NCI-H146 treated with DMSO at 0.1 percent for 48 hours (cell line): ENCODE results near the gene SOBP.

ENCODE experiments used
- DNase-seq: peaks from one replicate; lab custom pipeline; 2025; ENCODE audit not compliant: unreplicated experiment; lab: John Stamatoyannopoulos, UW

The SOBP gene

DNA sequence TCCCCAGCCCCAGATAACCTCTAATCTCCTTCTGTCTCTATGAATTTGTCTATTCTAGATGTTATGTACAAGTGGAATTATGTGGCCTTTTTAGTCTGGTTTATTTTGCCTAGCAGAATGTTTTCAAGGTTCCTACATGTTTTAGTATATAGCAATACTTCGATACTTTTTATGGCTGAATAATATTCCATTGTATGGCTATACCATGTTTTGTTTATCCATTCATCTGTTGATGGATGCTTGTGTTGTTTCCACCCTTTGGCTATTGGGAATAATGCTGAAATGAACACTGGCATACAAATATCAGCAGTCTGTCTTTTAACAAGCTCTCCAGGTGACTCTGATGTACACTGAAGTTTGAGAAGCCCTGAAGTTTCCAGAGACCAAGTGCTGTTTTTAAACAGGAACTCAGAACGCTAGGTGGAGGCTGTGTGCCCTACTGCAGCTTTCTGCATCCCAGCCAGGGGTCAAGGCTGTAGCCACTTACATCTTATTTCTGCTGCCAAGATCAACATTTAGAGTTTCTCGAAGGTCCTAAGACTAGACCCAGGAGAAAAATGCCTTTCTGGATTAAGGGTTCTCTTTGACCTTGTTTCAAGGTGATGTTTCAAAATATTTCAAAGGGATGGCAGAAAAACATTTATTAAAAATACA, 123.0 kb downstream of the SOBP start:
- DNase-seq: no peak

DNA sequence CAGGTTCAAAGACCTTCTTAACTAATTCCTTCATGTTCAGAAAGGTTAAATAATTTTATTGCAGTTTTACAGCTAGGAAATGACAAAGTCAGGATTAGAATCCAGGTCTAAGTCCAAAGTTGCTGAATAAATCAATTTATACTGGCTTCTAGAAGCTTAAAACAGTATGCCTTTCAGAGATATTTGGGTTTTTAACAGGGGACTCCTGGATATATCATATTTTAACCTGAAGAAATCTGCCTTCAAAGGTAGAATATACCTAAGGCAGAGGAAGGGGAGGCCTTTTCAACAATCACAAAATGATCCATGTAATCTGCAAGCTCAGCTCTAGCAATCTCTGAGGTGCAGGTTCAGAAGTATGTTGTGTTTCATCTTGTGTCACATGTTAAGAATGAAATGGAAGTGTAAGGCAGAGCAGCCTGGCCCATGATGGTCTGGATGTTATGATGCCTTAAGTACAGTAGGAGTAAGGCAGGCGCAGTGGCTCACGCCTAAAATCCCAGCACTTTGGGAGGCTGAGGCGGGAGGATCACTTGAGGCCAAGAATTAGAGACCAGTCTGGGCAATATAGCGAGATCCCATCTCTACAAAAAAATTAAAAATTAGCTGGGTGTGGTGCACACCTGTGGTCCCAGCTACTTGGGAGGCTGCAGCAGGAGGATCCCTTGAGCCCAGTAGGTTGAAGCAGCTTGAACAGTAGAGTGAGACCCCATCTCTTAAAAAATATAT, 123.9 kb downstream of the SOBP start:
- no peak for DNase-seq

DNA sequence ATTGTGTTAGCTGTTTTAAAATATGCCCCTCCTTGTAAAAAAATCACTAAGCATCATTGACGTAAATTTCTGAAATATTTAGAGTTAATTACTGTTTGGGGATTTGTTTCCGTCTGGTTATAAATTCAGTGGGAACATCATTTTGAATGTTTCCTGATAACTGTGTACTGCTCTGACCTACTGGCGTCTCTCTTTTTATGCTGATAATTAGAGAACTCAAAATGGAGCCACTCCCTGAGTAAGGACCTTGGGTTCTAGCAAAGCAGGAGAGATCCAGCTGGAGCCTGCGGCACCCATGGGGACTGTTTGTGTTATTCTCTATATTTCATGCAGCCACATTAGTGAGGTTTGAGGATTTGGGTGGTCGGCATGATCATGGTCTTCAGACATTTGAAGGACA, 124.9 kb downstream of the SOBP start:
- no peak for DNase-seq

DNA sequence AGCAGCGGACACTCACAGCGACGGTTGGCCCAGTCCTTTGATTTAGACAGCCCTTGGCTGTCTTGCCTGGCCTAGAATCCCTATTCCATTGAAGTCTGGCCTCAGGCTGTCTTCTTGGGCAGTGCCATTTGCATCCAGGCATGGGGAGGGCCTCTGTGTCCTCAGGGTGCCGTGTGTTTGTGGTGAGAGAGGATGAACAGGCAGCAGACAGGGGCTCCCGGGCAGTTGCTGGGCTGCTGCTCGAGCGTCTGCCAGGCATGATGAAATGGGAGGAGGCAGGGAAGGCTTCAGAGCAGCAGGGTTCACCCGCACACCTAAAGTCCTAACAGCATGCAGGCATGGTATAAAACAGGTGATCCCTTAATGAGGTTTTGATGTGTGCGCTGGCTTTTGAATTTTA, 126.9 kb downstream of the SOBP start:
- DNase-seq: peak; percentile 8

DNA sequence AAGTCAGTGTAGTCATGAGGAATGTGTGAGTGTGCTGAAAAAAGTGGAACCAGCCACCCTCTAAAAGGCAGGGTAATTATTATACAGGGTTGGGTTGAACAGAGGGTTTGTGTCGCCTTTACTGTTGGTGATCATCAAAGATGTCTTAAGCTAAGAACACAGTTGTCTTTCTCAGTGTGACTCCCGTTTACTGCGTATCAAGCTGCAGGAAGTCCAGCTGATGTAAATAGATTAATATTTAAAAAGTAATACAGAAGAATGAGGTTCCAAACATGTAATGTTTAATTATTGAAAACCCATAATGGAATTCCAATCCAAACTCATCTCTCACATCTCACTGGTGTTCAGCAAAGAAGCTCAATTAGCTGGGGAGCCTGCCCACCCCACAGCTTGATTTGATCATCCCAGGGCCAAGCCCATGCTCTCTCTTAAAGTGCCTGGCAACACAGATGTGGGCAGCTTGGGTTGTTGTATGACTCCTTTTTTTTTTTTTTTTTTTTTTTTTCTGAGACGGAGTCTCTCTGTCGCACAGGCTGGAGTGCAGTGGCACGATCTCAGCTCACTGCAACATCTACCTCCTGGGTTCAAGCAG, 127.5 kb downstream of the SOBP start:
- no peak for DNase-seq

DNA sequence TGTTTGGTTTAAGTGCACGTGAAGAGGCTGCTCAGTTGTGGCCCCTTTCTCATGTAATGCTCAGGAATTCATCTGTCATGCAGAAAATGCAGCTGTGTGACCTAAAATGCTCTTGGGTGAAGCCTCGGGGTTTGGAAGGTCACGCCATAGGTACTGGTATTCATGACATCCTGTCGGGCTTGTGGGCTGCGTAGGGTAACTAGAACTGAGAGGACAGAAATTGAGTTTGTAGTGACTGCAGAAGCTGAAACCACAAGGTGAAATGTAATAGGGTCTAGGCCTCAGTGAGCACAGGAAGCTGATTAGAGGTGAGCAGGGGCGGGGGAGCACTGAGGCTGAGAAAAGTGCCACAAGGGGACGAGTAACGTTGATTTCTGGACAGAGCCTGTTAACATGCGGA, 128.8 kb downstream of the SOBP start:
- no peak for DNase-seq

DNA sequence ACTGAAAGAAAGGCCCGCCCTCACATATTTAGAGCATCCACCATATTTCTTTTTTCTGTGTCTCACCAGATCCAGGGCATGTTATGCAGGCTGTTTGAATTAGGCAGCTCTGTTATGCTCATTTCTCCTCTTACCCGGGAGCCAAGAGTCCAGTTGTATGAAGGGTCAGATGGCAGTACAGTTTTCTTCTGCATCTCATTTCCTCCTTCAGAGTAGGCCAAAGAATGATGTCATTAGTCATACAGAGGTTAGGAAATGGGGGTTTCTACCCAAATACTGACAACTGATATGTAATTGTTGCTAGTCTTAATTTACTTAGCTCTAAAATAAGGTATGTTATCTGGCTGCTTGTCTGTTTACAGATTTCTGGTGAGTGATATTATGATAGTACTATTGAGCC, 130.8 kb downstream of the SOBP start:
- no peak for DNase-seq

DNA sequence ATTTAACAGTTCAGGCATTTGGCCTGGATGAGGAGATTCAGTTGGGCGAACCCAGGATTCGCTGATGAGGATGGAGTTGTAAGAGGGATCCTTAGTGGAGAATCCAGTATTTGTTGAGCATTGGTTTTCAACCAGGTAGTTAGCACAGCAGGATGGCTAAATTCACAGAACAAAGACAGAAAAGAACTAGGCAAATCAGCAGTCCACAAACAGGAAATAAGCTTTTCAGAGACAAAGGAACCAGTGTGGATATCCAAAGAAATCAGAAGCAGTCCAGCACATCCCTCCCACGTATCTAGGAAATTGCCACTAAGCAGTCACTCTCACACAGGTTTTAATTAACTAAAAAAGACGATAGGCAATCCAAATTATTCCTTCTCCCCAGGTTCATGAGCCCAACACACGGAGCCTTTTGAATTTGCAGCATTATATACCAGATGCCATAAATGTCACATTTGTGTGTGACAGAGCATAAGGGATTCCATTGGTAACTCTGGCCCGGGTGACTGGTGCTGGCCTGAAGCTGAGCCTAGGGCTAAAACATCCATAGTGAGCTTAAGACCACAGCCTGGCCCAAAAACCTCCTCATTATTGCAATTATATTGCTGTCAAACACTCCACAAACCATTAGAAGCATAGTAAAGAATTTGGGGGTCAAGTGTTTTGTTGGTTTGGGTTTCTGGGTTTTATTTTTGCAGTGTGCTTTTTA, 131.5 kb downstream of the SOBP start:
- peak; percentile 96 for DNase-seq

DNA sequence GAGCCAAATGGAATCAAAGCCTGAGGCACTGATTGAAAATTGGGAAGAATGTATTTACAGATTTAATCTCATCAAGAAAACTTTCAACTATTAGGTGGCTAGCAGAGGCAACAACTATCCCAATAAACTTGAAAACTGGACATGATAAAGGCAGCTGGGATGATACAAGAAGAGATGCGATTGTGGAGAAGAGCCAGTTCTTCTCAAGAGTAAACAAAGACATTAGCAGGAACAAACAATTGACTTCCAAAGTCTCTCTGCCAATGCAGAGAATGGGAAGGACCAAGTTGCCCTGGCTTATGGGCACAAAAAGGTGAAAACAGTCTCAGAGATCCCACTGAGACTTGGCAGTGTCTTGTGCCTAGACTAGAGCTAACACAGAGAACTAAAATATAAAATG, 132.4 kb downstream of the SOBP start:
- no peak for DNase-seq

DNA sequence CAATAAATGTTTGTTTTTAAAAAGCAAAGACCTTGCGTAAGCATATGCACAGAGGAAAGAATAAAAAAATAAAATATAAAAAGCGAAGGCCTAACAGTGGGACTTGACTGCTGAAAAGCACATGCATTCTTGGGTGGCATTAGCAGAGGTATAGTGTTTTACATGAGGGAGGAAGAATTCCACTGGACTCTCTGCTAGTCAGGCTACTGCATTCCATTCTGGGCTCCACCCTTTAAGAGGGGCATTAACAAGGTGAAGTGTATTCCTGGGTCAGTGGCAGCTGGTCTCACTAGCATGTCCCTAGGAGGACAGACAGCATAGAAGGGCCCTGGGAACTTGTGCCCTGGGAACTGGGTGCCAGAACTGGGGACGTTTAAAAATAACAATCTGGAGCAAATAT, 134.1 kb downstream of the SOBP start:
- no peak for DNase-seq

DNA sequence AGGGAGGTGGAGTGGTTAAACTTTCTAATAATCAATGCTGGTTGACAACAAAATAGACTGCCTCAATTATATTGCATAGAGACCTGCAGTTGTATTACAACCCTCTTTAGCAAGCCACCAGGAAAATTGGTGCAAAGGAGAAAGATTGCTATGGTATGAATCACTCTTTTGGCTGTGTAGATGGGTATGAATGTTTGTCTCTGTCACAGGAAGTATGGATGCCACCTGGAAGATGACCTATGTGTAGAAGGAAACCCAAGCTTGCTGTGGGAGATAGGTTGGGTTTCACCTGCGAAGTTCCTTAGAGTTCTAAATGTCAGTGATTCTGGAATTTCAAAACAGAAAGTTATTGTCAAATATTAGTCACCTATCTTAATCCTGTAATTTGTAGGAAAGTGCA, 134.6 kb downstream of the SOBP start:
- no peak for DNase-seq

DNA sequence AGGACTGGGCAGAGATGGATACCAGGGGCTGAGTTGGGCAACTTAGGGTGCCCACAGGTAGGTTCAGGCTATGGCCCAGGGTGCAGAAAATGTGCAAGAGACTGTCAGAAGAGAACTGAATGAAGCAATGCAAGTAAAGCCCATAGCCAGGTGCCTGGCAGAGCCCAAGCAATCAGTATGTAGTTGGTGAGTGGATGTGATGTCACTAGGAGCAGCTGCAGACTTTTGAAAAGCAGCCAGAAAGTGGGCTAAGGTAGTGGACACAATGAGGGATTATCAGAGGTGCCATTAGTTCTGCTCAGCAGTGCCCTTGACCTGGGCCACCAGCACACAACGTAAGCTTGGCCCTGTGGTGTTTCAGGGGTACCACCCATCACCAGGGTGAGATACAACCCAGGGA, 135.3 kb downstream of the SOBP start:
- peak; percentile 11 for DNase-seq

DNA sequence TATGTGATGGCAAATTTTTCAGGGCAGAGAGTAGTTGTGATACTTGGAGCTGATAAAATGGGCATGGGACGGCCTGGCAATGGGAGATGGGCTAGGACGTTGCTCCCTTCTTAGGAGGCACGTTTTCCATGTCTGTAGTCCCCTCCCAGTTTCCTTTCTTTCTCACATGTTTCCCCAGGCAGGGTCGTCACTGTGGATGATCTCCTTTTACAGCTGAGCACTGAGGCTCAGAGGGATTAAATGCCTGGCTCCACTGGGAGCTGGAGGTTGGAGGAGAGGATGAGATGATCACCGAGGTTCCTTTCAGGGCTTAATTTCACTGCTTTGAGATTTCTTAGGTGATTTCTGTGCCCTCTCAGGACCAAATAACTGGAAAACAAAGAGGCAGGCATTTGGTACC, 136.7 kb downstream of the SOBP start:
- no peak for DNase-seq

DNA sequence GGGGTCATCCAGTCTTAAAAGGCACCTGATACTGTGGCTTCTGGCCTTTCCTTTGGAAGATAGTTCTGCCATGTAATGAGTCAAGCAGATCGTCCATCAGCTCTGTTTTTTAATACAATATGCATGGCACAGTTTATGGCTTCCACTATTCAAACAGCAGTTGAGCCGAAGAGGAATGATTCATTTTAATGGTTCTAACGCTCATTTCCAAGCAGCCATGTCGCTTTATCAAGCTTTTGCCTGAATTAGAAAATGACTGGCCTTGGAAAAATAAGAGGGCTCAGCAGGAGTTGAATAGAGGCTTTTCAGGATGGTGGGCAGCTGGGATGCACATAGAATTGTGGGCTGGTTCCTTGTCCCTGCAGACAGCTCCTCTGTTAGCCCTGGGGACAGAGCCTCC, 138.1 kb downstream of the SOBP start:
- peak; percentile 75 for DNase-seq

DNA sequence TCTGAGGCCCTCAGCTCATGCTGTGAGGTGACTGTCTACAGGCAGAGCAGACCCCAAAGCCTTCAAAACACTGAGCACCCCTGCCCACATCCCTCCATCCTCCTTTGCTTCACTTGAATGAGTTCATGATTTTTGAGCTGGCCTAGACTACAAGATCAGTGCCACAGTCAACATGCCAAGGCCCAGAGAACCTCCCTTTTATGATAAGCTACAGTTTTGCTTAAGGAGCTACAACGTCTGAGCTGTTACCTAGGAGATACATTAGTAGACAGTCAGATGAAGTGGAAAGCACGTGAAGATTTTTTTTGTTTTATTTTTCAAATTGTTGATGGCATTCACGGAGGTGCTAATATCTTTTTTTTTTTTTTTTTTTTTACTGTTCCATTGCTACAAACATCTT, 139.0 kb downstream of the SOBP start:
- DNase-seq: no peak

DNA sequence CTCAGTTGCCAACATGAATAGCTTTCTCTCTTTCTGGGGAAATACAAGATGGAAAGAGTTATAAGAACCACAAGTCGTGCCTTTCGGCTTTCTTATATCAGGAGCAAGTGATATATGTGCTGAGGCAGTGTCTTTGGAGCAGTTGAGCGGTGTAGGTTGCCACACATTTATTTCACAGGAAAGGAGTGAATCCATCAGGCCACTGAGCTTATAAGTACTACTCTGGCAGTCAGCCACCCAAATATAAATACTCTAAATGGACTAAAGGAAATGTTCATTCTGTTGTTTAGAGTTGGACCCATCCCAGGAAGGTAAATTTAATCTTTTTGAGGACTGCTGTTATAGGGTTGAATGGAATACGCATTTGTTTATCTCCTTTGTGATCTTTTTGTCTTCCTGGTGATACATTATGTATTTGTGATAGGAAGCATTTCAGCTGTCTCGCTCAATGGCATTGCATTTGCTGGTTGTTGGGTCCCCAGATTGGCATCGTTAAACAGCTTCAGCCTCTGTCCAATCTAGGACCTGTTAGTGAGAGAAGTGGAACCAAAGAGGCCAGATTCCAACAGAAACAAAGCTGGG, 139.7 kb downstream of the SOBP start:
- DNase-seq: no peak

DNA sequence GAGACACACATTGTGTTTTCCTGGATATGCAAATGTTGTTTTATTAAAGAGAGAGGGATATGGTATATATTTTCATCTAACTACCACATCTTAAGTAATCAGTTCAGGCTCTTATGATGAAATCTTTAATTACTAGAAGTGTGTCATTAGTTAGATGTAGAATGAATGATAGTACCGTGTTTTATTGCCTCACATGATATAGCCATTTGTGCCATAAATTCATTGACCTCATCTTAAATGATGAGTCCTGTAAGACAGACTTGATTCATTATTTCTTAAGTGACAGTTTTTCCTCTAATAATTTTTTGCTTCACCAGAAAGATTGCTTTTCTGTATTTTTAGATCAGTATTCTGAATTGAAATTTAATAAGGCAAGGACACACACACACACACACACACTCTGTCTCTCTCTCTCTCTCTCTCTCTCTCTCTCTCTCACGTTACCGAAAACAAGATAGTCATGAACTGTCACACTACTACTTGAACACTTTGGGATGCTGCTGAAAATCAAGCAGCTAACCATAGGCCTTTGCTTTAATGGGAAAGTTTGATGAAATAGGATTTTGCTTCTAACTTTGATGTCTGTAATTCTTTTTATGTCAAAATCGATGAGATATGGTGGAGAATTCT, 140.5 kb downstream of the SOBP start:
- DNase-seq: no peak

DNA sequence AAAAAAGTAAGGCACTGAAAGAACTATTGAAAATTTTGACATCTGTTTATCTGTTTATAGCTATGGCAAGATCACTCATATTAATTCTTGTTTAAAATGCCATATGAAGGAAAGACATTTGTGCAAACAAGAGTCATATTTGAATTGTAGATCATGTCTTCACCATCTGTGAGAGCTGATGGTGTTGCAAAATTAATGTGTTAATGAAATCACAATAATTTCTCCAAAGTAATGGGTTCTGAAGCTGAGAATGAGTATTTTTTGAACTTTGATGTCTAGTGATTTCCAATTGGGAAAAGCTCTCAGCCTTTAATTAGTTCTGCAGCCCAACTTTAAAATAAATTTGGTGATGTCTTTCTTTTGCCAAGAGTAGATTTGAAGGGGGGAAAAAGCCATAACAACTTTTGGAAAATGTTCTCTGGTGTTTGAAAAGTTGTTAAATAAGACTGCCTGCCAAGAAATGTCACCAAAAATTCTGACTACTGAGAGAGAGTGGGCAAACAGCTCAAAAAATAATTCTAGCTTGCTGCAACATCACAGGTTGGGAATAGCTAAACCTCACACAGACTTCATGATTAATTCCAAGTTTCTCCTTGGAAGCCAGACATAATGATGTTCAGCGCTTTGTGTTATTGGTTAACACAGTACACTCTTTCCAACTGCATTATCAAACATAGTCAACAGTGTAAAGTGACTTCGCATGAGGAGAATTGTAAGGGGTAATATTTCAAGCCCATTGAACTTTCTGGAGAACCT, 142.6 kb downstream of the SOBP start:
- no peak for DNase-seq

DNA sequence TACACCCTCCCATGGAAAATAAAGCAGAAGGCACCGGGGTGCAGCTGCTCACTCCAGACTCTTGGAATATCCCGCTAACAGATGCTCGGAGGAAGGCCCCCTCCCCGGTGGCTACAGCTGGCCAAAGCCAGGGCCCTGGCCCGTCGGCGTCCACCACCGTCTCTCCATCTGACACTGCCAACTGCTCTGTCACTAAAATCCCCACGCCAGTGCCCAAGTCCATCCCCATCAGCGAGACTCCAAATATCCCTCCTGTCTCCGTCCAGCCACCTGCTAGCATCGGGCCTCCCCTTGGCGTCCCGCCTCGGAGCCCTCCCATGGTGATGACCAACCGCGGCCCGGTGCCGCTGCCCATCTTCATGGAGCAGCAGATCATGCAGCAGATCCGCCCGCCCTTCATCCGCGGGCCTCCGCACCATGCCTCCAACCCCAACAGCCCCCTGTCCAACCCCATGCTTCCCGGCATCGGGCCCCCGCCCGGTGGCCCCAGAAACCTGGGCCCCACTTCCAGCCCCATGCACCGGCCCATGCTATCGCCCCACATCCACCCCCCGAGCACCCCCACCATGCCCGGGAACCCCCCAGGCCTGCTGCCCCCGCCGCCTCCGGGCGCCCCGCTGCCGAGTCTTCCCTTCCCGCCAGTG, 143.9 kb downstream of the SOBP start:
- no peak for DNase-seq
